DND-41 (cell line): ENCODE results near the gene SHISA6.

Source experiments
- EZH2 ChIP-seq: IDR thresholded peaks from 3 replicates; pipeline ENCODE4 v1.6.1; 2012; ENCODE audit warnings: borderline replicate concordance, low read depth, mild to moderate bottlenecking, moderate library complexity, low read length, inconsistent platforms; ENCODE audit not compliant: severe bottlenecking
- TF ChIP-seq, protein P1 (sequence below): IDR thresholded peaks from 2 replicates; pipeline ENCODE4 v1.5.1; 2012; ENCODE audit warnings: borderline replicate concordance, low read length, moderate library complexity, mild to moderate bottlenecking; ENCODE audit not compliant: poor library complexity, severe bottlenecking; ENCODE audit errors: extremely low read depth

DNA sequence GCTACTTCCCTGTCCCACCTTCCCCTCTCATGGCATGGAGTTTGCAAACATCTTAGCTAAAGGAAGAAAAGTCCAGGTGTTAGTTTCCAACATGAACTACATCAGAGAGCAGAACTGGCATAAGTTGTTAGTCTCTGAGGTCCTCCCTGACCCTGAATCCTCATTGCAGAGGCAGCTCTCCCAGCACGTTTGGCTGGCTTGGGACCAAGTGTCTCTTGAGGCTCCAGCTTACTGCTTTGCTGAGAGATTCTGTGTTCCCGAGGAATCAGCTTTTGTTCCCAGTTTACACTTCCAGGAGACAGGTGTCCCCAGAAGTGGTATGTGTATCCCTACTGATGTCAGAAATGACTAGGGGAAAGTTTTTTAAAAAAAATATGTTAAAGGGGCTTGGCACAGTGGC lies 371.9 kb downstream of the SHISA6 start:
- TF ChIP-seq, protein P1, sequence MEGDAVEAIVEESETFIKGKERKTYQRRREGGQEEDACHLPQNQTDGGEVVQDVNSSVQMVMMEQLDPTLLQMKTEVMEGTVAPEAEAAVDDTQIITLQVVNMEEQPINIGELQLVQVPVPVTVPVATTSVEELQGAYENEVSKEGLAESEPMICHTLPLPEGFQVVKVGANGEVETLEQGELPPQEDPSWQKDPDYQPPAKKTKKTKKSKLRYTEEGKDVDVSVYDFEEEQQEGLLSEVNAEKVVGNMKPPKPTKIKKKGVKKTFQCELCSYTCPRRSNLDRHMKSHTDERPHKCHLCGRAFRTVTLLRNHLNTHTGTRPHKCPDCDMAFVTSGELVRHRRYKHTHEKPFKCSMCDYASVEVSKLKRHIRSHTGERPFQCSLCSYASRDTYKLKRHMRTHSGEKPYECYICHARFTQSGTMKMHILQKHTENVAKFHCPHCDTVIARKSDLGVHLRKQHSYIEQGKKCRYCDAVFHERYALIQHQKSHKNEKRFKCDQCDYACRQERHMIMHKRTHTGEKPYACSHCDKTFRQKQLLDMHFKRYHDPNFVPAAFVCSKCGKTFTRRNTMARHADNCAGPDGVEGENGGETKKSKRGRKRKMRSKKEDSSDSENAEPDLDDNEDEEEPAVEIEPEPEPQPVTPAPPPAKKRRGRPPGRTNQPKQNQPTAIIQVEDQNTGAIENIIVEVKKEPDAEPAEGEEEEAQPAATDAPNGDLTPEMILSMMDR, result no peak
- TF ChIP-seq EZH2, result no peak
